ENCODE data around the gene HNRNPLL. TPM values are rescaled to one million over a fixed set of nuclear protein-coding genes. Genes with fewer than 3 reads are reported as not detected.

HNRNPLL gene
- total and polyA plus RNA-seq, 2 of the 8 experiments (the other 6 are each of a cell fraction or from before 2014, with no cell fraction given), result 18.6 to 69.3 TPM

GRCh38 chr2:38535744-38536506, 66.8 kb downstream of the HNRNPLL start (continued):
- no peak for TF ChIP-seq CHD2 (IDR thresholded peaks at IDR 0.05; ENCODE audit: low read length)

Data from H1 (cell line).